SK-N-SH (cell line): Measurements from ENCODE around the gene CASTOR2.

Source experiments
- CTCF ChIP-seq: fragments of 200-600 bp; sonication (generic); IDR thresholded peaks from 2 replicates; pipeline ENCODE4 v1.6.1; 2017; ENCODE audit warnings: antibody characterized with exemption, mild to moderate bottlenecking, moderate library complexity
- EP300 ChIP-seq, 2 experiments: IDR thresholded peaks; 2 replicates each; pipeline versions ENCODE4 v1.4.0 to v1.6.1; 2012; ENCODE audit warnings: borderline replicate concordance in 1 of 2, low read depth in 1 of 2, low read length in 1 of 2
- EZH2phosphoT487 ChIP-seq: fragments of 200-600 bp; sonication (generic); IDR thresholded peaks from 2 replicates; pipeline ENCODE4 v1.6.1; 2017; ENCODE audit warnings: low read depth, mixed run types, mild to moderate bottlenecking, antibody characterized with exemption, moderate library complexity, borderline replicate concordance
- FOSL2 ChIP-seq: IDR thresholded peaks from 2 replicates; pipeline ENCODE4 v1.4.0; 2012; ENCODE audit warnings: low read depth, mild to moderate bottlenecking, moderate library complexity, borderline replicate concordance
- FOXJ3 ChIP-seq: sonication (generic); formaldehyde crosslinking; IDR thresholded peaks from 2 replicates; pipeline ENCODE4 v1.5.1; 2020; ENCODE audit warnings: mild to moderate bottlenecking, missing genetic modification reagents
- FOXM1 ChIP-seq: IDR thresholded peaks from 2 replicates; pipeline ENCODE4 v1.4.0; 2012; ENCODE audit warnings: low read depth, mild to moderate bottlenecking
- POLR2AphosphoS5 ChIP-seq: IDR thresholded peaks from 2 replicates; pipeline ENCODE4 v1.6.1; 2012; ENCODE audit warnings: low read depth, low read length
- REST ChIP-seq: IDR thresholded peaks from 2 replicates; pipeline ENCODE4 v1.6.1; 2012; ENCODE audit warnings: mild to moderate bottlenecking, low read depth, low read length, moderate library complexity
- RFX5 ChIP-seq: IDR thresholded peaks from 2 replicates; pipeline ENCODE4 v1.6.1; 2012; ENCODE audit warnings: mild to moderate bottlenecking, improper control_type of control experiment, low read length
- TAF1 ChIP-seq: IDR thresholded peaks from 2 replicates; pipeline ENCODE4 v1.6.1; 2012; ENCODE audit warnings: low read depth, mild to moderate bottlenecking, low read length, moderate library complexity, borderline replicate concordance
- YY1 ChIP-seq: IDR thresholded peaks from 2 replicates; pipeline ENCODE4 v1.4.0; 2012; ENCODE audit warnings: low read depth, mild to moderate bottlenecking

- TF ChIP-seq CTCF (no peak), EP300 (IDR thresholded peaks at IDR 0.05; ENCODE audit: borderline replicate concordance in 1 of 2, low read depth in 1 of 2, low read length in 1 of 2) (peak in 1 of 2 experiments; percentile 45; a peak in 1 of 4 replicates), RFX5 (no peak), FOXJ3 (no peak), REST (0 out of 2 replicates have a peak, but pooled peaks have one; percentile 45), POLR2AphosphoS5 (peak; percentile 13; the same call in 1 of the 2 replicates), YY1 (peak; percentile 81), EZH2phosphoT487 (no peak), FOXM1 (no peak), TAF1 (0 out of 2 replicates have a peak, but pooled peaks have one; percentile 39), FOSL2 (peak; percentile 82)
Measured at GRCh38 chr7:75054744-75055143, 90.2 kb downstream of the CASTOR2 start.
